Liver (tissue), 3 donors: ENCODE results near the gene UBTD2.

Experiments used
- CTCF ChIP-seq: fragments of 150-350 bp; IDR thresholded peaks from 2 replicates; pipeline ENCODE4 v1.5.1; 2017; ENCODE audit warnings: improper control_type of control experiment, low read depth, low read length; ENCODE audit not compliant: missing input control
- EGR1 ChIP-seq, 2 donors: IDR thresholded peaks; 2 replicates each; pipeline ENCODE4 v1.6.1; 2016 to 2018; ENCODE audit warnings: antibody characterized with exemption in 2 of 2, low read depth in 2 of 2
- FOXA1 ChIP-seq: IDR thresholded peaks from 2 replicates; pipeline ENCODE4 v1.6.1; 2016; ENCODE audit warnings: antibody characterized with exemption
- GABPA ChIP-seq, 2 donors: IDR thresholded peaks in 1 of 2; conservative IDR thresholded peaks in 1 of 2; 2 replicates each; pipeline ENCODE4 v1.6.1; 2016; ENCODE audit warnings: antibody characterized with exemption in 2 of 2, mild to moderate bottlenecking in 1 of 2, moderate library complexity in 1 of 2
- HNF4A ChIP-seq, 2 donors: conservative IDR thresholded peaks; 2 replicates each; pipeline ENCODE4 v1.6.1; 2016; ENCODE audit warnings: antibody characterized with exemption in 2 of 2, mild to moderate bottlenecking in 2 of 2
- HNF4G ChIP-seq: IDR thresholded peaks from 2 replicates; pipeline ENCODE4 v1.6.1; 2016; ENCODE audit warnings: antibody characterized with exemption
- MAX ChIP-seq: IDR thresholded peaks from 2 replicates; pipeline ENCODE4 v1.6.1; 2016; ENCODE audit warnings: antibody characterized with exemption
- NR2F2 ChIP-seq: IDR thresholded peaks from 2 replicates; pipeline ENCODE4 v1.6.1; 2016; ENCODE audit warnings: antibody characterized with exemption
- REST ChIP-seq: IDR thresholded peaks from 2 replicates; pipeline ENCODE4 v1.6.1; 2016; ENCODE audit warnings: antibody characterized with exemption, mild to moderate bottlenecking
- SP1 ChIP-seq: IDR thresholded peaks from 2 replicates; pipeline ENCODE4 v1.6.1; 2018; ENCODE audit warnings: antibody characterized with exemption, mild to moderate bottlenecking
- TAF1 ChIP-seq: conservative IDR thresholded peaks from 2 replicates; pipeline ENCODE4 v1.6.1; 2016; ENCODE audit warnings: antibody characterized with exemption, mild to moderate bottlenecking
- YY1 ChIP-seq: IDR thresholded peaks from 2 replicates; pipeline ENCODE4 v1.6.1; 2016; ENCODE audit warnings: antibody characterized with exemption, mild to moderate bottlenecking
- donor health status: healthy.
- donor health status: healthy.

GRCh38 chr5:172299916-172300439 is 16.4 kb upstream of the UBTD2 start:
- TF ChIP-seq YY1 (no peak), MAX (no peak), CTCF (no peak), GABPA (IDR thresholded peaks at IDR 0.05 in 1 of 2, conservative IDR thresholded peaks at IDR 0.05 in 1 of 2) (no peak), TAF1 (no peak), REST (no peak), SP1 (no peak), HNF4A (conservative IDR thresholded peaks at IDR 0.05) (no peak), HNF4G (no peak), FOXA1 (no peak), NR2F2 (no peak), EGR1 (IDR thresholded peaks at IDR 0.05; ENCODE audit: low read depth in 2 of 2) (no peak)
